ENCODE data around the gene RDH11.

The RDH11 gene

DNA sequence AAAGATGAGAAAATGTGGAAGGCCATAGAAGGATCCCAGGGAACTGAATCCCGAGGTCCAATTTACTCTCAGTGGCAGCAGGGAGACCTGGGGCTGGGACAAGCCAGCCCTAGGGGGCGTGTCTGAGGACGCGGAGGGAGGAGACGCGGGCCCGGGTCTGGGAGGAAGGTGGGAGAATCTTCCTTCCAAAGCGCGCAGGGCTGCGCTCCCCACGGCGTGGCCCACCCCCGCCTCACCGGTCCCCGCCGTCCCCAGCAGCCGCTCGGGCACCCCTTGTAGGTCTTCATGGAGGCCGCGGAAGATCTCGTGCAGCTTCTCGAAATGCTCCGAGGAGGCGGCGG, 21.5 kb downstream of the RDH11 start:
- peak overlapping the region; percentile 80 to 89 for H3K4me3 ChIP-seq (replicated peaks in 1 of 2; ENCODE audit: low read depth in 2 of 2, low read length in 2 of 2)
- DNase-seq (ENCODE audit: low read depth in 2 of 2), result peak; percentile 52 to 56
- TF ChIP-seq, protein P1, sequence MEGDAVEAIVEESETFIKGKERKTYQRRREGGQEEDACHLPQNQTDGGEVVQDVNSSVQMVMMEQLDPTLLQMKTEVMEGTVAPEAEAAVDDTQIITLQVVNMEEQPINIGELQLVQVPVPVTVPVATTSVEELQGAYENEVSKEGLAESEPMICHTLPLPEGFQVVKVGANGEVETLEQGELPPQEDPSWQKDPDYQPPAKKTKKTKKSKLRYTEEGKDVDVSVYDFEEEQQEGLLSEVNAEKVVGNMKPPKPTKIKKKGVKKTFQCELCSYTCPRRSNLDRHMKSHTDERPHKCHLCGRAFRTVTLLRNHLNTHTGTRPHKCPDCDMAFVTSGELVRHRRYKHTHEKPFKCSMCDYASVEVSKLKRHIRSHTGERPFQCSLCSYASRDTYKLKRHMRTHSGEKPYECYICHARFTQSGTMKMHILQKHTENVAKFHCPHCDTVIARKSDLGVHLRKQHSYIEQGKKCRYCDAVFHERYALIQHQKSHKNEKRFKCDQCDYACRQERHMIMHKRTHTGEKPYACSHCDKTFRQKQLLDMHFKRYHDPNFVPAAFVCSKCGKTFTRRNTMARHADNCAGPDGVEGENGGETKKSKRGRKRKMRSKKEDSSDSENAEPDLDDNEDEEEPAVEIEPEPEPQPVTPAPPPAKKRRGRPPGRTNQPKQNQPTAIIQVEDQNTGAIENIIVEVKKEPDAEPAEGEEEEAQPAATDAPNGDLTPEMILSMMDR (IDR thresholded peaks at IDR 0.05; ENCODE audit: low read depth, low read length), result no peak

DNA sequence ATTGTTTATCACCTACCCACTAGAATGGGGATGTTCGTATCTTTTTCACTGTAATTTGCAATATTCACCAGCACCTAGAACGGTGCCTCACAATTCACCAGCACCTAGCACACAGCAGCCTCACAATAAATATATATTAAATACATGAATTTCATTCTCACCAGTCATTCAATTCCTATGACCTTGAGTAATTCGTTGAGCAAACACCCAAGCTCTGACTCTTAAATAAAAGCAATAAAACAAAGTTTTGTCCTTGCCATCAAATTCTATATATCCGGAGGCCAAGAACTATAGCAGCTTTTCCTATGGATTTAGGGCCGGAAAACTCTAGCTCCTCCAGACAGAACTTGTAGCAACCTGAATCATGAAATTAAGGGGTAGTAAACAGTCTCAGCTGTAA, 22.1 kb downstream of the RDH11 start:
- DNase-seq (ENCODE audit: low read depth in 2 of 2), result peak in 1 of 2 donors; percentile 56
- peak overlapping the region; percentile 80 to 89 for H3K4me3 ChIP-seq (replicated peaks in 1 of 2; ENCODE audit: low read depth in 2 of 2, low read length in 2 of 2)
- TF ChIP-seq, protein P1 (IDR thresholded peaks at IDR 0.05; ENCODE audit: low read depth, low read length), result no peak

DNA sequence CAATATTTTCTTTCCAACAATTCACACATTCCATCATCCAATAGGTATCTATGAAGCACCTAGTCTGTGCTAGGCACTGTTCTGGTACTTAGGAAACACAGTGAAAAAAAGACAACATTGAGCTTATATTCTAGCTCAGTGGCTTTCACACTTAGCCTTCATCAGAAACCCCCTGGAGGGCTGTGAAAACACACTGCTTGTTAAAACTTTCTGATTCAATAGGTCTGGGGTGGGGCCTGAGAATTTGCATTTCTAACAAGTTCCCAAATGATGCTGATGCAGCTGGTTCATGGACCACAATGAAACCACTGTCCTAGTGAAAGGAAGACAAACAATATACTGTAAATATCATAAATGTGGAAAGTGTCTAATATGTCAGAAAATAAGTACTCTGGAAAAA, 27.0 kb downstream of the RDH11 start:
- DNase-seq (ENCODE audit: low read depth in 2 of 2), result no peak
- TF ChIP-seq, protein P1 (IDR thresholded peaks at IDR 0.05; ENCODE audit: low read depth, low read length), result no peak
- H3K4me3 ChIP-seq (replicated peaks in 1 of 2; ENCODE audit: low read depth in 2 of 2, low read length in 2 of 2), result no peak overlapping the region

DNA sequence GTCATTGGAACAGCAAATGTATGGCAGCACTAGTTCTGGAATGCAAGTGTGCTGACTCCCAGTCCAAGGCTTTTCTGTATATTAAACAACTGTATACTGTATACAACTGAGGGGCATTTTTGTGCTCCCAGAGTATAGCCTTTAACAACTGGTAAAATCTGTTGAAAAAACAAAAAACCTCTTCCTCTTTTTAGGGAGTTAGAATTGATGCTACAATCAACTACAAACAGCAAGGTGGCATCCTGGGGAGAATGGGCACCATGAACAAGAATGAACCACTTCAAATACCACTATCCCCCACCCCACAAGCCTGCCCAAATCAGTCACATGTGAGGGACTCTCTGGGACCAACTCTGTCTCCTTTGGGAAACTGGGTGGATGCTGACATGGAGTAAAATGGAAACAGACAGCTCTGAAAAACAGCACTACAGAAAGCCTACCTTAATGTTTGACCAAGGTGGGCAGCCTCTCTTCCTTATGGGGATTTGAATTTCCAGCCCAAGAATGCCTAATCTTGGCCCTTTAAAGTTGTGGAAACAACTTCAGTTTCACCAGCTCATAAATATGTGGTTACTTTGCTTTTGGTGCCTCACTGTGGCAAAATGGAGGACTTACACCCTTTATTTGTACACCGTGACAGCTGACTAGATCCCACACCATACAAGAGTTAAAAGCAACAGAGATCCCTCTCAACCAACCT, 28.7 kb downstream of the RDH11 start:
- TF ChIP-seq, protein P1 (IDR thresholded peaks at IDR 0.05; ENCODE audit: low read depth, low read length), result peak; percentile 63
- DNase-seq (ENCODE audit: low read depth in 2 of 2), result peak; percentile 82 to 84
- H3K4me3 ChIP-seq (replicated peaks in 1 of 2; ENCODE audit: low read depth in 2 of 2, low read length in 2 of 2), result no peak overlapping the region

DNA sequence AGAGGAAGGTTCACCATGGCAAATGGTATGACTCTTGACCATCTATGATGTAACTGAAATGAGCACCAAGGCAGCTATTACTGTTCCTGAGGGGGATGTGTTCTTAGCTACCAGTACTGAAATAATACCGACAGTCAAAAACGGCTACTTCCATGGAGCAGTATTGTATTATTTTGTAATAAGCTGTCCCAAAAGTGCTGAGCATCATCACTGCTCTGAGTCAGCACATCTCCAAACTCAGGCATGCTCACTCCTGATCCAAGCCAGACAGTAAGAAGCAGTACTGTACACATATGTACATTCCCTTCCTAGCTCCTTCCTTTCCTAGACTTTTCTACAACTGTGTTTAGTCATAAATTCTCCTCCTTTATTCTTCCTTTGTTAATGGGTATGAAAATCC, 29.7 kb downstream of the RDH11 start:
- H3K4me3 ChIP-seq (replicated peaks in 1 of 2; ENCODE audit: low read depth in 2 of 2, low read length in 2 of 2), result no peak overlapping the region
- DNase-seq (ENCODE audit: low read depth in 2 of 2), result peak; percentile 64 to 77
- TF ChIP-seq, protein P1 (IDR thresholded peaks at IDR 0.05; ENCODE audit: low read depth, low read length), result no peak

DNA sequence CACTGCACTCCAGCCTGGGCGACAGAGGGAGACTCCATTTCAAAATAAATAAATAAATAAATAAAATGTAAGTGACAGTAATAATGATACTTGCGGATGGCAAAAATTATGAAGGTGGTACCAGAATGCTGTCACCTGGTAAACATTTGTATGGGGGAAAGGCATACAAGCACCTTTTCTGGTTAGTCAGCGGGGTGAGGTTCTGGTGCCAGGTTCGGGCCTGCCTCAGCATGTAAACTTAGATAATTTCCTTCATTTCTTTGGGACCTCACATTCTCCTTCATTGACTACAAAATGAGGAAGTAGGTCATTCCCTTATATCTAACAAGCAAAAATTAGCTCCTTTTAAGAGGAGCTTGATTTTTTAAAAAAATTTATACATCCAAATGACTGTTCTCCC, 31.9 kb downstream of the RDH11 start:
- TF ChIP-seq, protein P1 (IDR thresholded peaks at IDR 0.05; ENCODE audit: low read depth, low read length), result no peak
- no peak for DNase-seq (ENCODE audit: low read depth in 2 of 2)
- no peak overlapping the region for H3K4me3 ChIP-seq (replicated peaks in 1 of 2; ENCODE audit: low read depth in 2 of 2, low read length in 2 of 2)

Measured in cardiac fibroblast (primary cell).